Ishikawa (cell line): ENCODE measurements around the gene ARPP19.

ENCODE experiments used
- CEBPB ChIP-seq: IDR thresholded peaks from 2 replicates; pipeline ENCODE4 v1.6.1; 2012
- EGR1 ChIP-seq: IDR thresholded peaks from 2 replicates; pipeline ENCODE4 v1.6.1; 2012
- EP300 ChIP-seq: IDR thresholded peaks from 2 replicates; pipeline ENCODE4 v1.6.1; 2012; ENCODE audit warnings: borderline replicate concordance
- FOXM1 ChIP-seq: IDR thresholded peaks from 2 replicates; pipeline ENCODE4 v1.6.1; 2012; ENCODE audit warnings: low read depth, borderline replicate concordance
- NFIC ChIP-seq: IDR thresholded peaks from 2 replicates; pipeline ENCODE4 v1.6.1; 2012
- RAD21 ChIP-seq: IDR thresholded peaks from 2 replicates; pipeline ENCODE4 v1.6.1; 2012; ENCODE audit warnings: low read depth
- REST ChIP-seq: IDR thresholded peaks from 2 replicates; pipeline ENCODE4 v1.6.1; 2012; ENCODE audit warnings: low read depth, mild to moderate bottlenecking
- TCF12 ChIP-seq: IDR thresholded peaks from 2 replicates; pipeline ENCODE4 v1.6.1; 2012; ENCODE audit warnings: low read depth
- TEAD4 ChIP-seq: IDR thresholded peaks from 2 replicates; pipeline ENCODE4 v1.6.1; 2012
- YY1 ChIP-seq: IDR thresholded peaks from 2 replicates; pipeline ENCODE4 v1.6.1; 2012; ENCODE audit warnings: low read depth
- TF ChIP-seq, protein P1 (sequence below): IDR thresholded peaks from 2 replicates; pipeline ENCODE4 v1.6.1; 2012

GRCh38 chr15:52552303-52552702, 16.5 kb downstream of the ARPP19 start:
- TF ChIP-seq RAD21 (no peak), EP300 (no peak), EGR1 (no peak), CEBPB (no peak), NFIC (no peak), YY1 (no peak), TEAD4 (no peak), FOXM1 (no peak), REST (no peak), TCF12 (no peak)
- TF ChIP-seq, protein P1, sequence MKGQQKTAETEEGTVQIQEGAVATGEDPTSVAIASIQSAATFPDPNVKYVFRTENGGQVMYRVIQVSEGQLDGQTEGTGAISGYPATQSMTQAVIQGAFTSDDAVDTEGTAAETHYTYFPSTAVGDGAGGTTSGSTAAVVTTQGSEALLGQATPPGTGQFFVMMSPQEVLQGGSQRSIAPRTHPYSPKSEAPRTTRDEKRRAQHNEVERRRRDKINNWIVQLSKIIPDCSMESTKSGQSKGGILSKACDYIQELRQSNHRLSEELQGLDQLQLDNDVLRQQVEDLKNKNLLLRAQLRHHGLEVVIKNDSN, result no peak
